BLaER1 (cell line): Measurements from ENCODE around the gene DCBLD1.

Experiments
- H3K27ac ChIP-seq: shearing (Covaris generic); formaldehyde crosslinking; 2 replicates; pipeline ENCODE4 v1.8.1; 2022
- H3K27me3 ChIP-seq: shearing (Covaris generic); formaldehyde crosslinking; 2 replicates; pipeline ENCODE4 v1.8.1; 2022
- H3K36me3 ChIP-seq: shearing (Covaris generic); formaldehyde crosslinking; 2 replicates; pipeline ENCODE4 v1.8.1; 2022
- H3K4me1 ChIP-seq: shearing (Covaris generic); formaldehyde crosslinking; 2 replicates; pipeline ENCODE4 v1.8.1; 2022
- H3K4me2 ChIP-seq: shearing (Covaris generic); formaldehyde crosslinking; 2 replicates; pipeline ENCODE4 v1.8.1; 2022
- H3K4me3 ChIP-seq: shearing (Covaris generic); formaldehyde crosslinking; 2 replicates; pipeline ENCODE4 v1.8.1; 2022
- H3K9ac ChIP-seq: shearing (Covaris generic); formaldehyde crosslinking; 2 replicates; pipeline ENCODE4 v1.8.1; 2022
- H3K9me3 ChIP-seq: shearing (Covaris generic); formaldehyde crosslinking; 2 replicates; pipeline ENCODE4 v1.8.1; 2022
- H4K20me1 ChIP-seq: shearing (Covaris generic); formaldehyde crosslinking; 2 replicates; pipeline ENCODE4 v1.8.1; 2022
- Cebpa-rat ChIP-seq: shearing (Covaris generic); IDR thresholded peaks from 2 replicates; pipeline ENCODE4 v1.8.1; 2022

DCBLD1 gene

DNA sequence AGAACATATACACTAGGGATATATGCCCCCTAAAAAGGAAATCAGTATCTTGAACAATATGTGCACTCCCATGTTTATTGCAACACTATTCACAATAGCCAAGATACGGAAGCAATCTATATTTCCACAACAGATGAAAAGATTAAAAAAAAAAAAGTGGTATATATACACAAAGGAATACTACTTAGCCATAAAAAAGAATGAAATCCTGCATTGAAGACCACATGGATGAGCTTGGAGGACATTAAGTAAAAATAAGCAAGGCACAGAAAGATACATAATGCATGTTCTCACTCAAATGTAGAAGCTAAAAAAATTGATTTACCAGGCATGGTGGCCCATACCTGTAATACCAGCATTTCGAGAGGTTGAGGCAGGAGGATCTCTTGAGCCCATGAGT is 115.3 kb downstream of the DCBLD1 start:
- no peak overlapping the region for H3K4me3 ChIP-seq
- peaks cover 20% of the 10 kb centered on the region for H3K4me1 ChIP-seq
- peaks cover 24% of the 10 kb centered on the region for H3K9me3 ChIP-seq
- no peak overlapping the region for H3K9ac ChIP-seq
- no peak overlapping the region for H3K27ac ChIP-seq
- H3K4me2 ChIP-seq: no peak overlapping the region
- H4K20me1 ChIP-seq: peaks cover 56% of the 10 kb centered on the region
- H3K36me3 ChIP-seq: peaks cover 47% of the 10 kb centered on the region
- no peaks in the 10 kb centered on the region for H3K27me3 ChIP-seq
- TF ChIP-seq Cebpa-rat: no peak
